ENCODE data around the gene ATF7IP.

- TF ChIP-seq ZNF426 (tag by site-specific recombination; IDR thresholded peaks at IDR 0.05) = no peak
- no peak for TF ChIP-seq CTCF (tag by site-specific recombination; IDR thresholded peaks at IDR 0.05)
- TF ChIP-seq, protein P1, sequence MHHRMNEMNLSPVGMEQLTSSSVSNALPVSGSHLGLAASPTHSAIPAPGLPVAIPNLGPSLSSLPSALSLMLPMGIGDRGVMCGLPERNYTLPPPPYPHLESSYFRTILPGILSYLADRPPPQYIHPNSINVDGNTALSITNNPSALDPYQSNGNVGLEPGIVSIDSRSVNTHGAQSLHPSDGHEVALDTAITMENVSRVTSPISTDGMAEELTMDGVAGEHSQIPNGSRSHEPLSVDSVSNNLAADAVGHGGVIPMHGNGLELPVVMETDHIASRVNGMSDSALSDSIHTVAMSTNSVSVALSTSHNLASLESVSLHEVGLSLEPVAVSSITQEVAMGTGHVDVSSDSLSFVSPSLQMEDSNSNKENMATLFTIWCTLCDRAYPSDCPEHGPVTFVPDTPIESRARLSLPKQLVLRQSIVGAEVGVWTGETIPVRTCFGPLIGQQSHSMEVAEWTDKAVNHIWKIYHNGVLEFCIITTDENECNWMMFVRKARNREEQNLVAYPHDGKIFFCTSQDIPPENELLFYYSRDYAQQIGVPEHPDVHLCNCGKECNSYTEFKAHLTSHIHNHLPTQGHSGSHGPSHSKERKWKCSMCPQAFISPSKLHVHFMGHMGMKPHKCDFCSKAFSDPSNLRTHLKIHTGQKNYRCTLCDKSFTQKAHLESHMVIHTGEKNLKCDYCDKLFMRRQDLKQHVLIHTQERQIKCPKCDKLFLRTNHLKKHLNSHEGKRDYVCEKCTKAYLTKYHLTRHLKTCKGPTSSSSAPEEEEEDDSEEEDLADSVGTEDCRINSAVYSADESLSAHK (tag by site-specific recombination; IDR thresholded peaks at IDR 0.05) = no peak
Observed at GRCh38 chr12:14450479-14450878, 85.0 kb downstream of the ATF7IP start.
